Fibroblast of lung (primary cell): ENCODE results near the gene FAM13A. TPM values are rescaled to one million over a fixed set of nuclear protein-coding genes. Genes with fewer than 3 reads are reported as not detected.
"Not testable (repeated sequence)": the region's sequence is repeated elsewhere in the genome, so short reads cannot be mapped to it uniquely, and the experiment has no call there.

Experiments
- DNase-seq, 2 donors: peaks; one replicate each; pipeline versions ENCODE4 v3.0.0 to v3.0.0-alpha.2; 2010; ENCODE audit warnings: low read depth in 2 of 2
- H2AFZ ChIP-seq: 2 replicates; pipeline ENCODE4 v1.5.1; 2012; ENCODE audit warnings: low read length, control low read depth, inconsistent platforms
- H3K27ac ChIP-seq: 2 replicates; pipeline ENCODE4 v1.5.1; 2011; ENCODE audit warnings: low read length, control low read depth; ENCODE audit not compliant: insufficient read depth
- H3K27me3 ChIP-seq: 2 replicates; pipeline ENCODE4 v1.5.1; 2011; ENCODE audit warnings: mild to moderate bottlenecking, low read length; ENCODE audit not compliant: control insufficient read depth, insufficient read depth
- H3K36me3 ChIP-seq: 2 replicates; pipeline ENCODE4 v1.5.1; 2011; ENCODE audit warnings: low read length; ENCODE audit not compliant: control insufficient read depth, insufficient read depth
- H3K4me1 ChIP-seq: 2 replicates; pipeline ENCODE4 v1.5.1; 2011; ENCODE audit warnings: low read length; ENCODE audit not compliant: control insufficient read depth, insufficient read depth; ENCODE audit errors: extremely low read depth
- H3K4me2 ChIP-seq: 2 replicates; pipeline ENCODE4 v1.5.1; 2011; ENCODE audit warnings: low read length, control low read depth; ENCODE audit not compliant: insufficient read depth; ENCODE audit errors: extremely low read depth
- H3K4me3 ChIP-seq, 4 experiments: fragments of 200-600 bp in 1 of 4; sonication (generic) in 1 of 4; replicated peaks in 1 of 4; 2 replicates each; pipeline ENCODE4 v1.5.1; 2011 to 2016; ENCODE audit warnings: low read length in 4 of 4, low read depth in 3 of 4, mild to moderate bottlenecking in 3 of 4, control low read depth in 2 of 4, inconsistent platforms in 1 of 4, mixed read lengths in 1 of 4; ENCODE audit not compliant: insufficient read depth in 1 of 4; ENCODE audit errors: control extremely low read depth in 1 of 4
- H3K79me2 ChIP-seq: 2 replicates; pipeline ENCODE4 v1.5.1; 2012; ENCODE audit warnings: mild to moderate bottlenecking, low read length, inconsistent platforms; ENCODE audit not compliant: control insufficient read depth, insufficient read depth
- H3K9ac ChIP-seq: 2 replicates; pipeline ENCODE4 v1.5.1; 2011; ENCODE audit warnings: mild to moderate bottlenecking, low read length, control low read depth; ENCODE audit not compliant: insufficient read depth
- H3K9me3 ChIP-seq: 2 replicates; pipeline ENCODE4 v1.5.1; 2012; ENCODE audit warnings: low read depth, low read length; ENCODE audit not compliant: control insufficient read depth, insufficient read depth
- H4K20me1 ChIP-seq: 2 replicates; pipeline ENCODE4 v1.5.1; 2011; ENCODE audit warnings: low read length; ENCODE audit not compliant: control insufficient read depth, insufficient read depth; ENCODE audit errors: extremely low read depth
- CTCF ChIP-seq, 2 donors: IDR thresholded peaks in 1 of 2; conservative IDR thresholded peaks in 1 of 2; 1 replicate in 1 of 2; 2 replicates in 1 of 2; pipeline ENCODE4 v1.5.1; 2011 to 2012; ENCODE audit warnings: low read length in 2 of 2, control low read depth in 1 of 2, inconsistent platforms in 1 of 2, low read depth in 1 of 2, mild to moderate bottlenecking in 1 of 2
- EZH2 ChIP-seq: IDR thresholded peaks from 2 replicates; pipeline ENCODE4 v1.5.1; 2012; ENCODE audit warnings: low read length, control low read depth, mild to moderate bottlenecking; ENCODE audit errors: missing control alignments
- polyA plus RNA-seq, 2 donors: library from polyadenylated mRNA; depleted of rRNA in 1 of 2; stranded (reverse) in 1 of 2; unstranded in 1 of 2; fragments of >200 nt; gene quantifications; 2 replicates each; pipeline ENCODE4 v1.2.1, GENCODE V29; 2011 to 2012; ENCODE audit warnings: missing spikeins in 1 of 2
- total RNA-seq: library from RNA; depleted of rRNA; stranded (reverse); fragments of >200 nt; gene quantifications from 2 replicates; pipeline ENCODE4 v1.2.1, GENCODE V29; 2014

Gene FAM13A
- total and polyA plus RNA-seq, 2 donors (not counting 1 experiment from before 2014, with no cell fraction given): 14.3 to 23.9 TPM

- H3K4me1 ChIP-seq: no peaks in the 10 kb centered on the region
- no peaks in the 10 kb centered on the region for H3K36me3 ChIP-seq
These were observed 34.4 kb downstream of the FAM13A start for GRCh38 chr4:89022426-89023128.

GRCh38 chr4:89021684-89022083, 35.3 kb downstream of the FAM13A start:
- H3K27me3 ChIP-seq: no peaks in the 10 kb centered on the region
- H4K20me1 ChIP-seq: no peaks in the 10 kb centered on the region
- H3K4me3 ChIP-seq: no peak overlapping the region
- no peak overlapping the region for H3K9ac ChIP-seq
- no peaks in the 10 kb centered on the region for H3K79me2 ChIP-seq
- TF ChIP-seq EZH2 (no peak), CTCF (conservative IDR thresholded peaks at IDR 0.05 in 1 of 2, IDR thresholded peaks at IDR 0.05 in 1 of 2; ENCODE audit: low read depth in 1 of 2, low read length in 2 of 2) (no peak)
- H3K4me2 ChIP-seq: no peak overlapping the region
- H3K9me3 ChIP-seq: no peaks in the 10 kb centered on the region
- no peak for DNase-seq
- no peaks in the 10 kb centered on the region for H3K4me1 ChIP-seq
- no peaks in the 10 kb centered on the region for H3K36me3 ChIP-seq
- no peak overlapping the region for H3K27ac ChIP-seq
- no peak overlapping the region for H2AFZ ChIP-seq

More at GRCh38 chr4:89022426-89023128, 34.4 kb downstream of the FAM13A start:
- H3K9me3 ChIP-seq: no peaks in the 10 kb centered on the region
- no peak for TF ChIP-seq CTCF (conservative IDR thresholded peaks at IDR 0.05 in 1 of 2, IDR thresholded peaks at IDR 0.05 in 1 of 2; ENCODE audit: low read depth in 1 of 2, low read length in 2 of 2)
- TF ChIP-seq EZH2: no peak
- H3K27me3 ChIP-seq: no peaks in the 10 kb centered on the region
- H3K4me2 ChIP-seq: no peak overlapping the region
- H3K9ac ChIP-seq: no peak overlapping the region
- no peak overlapping the region for H3K27ac ChIP-seq
- no peak overlapping the region for H2AFZ ChIP-seq
- DNase-seq: peak in 1 of 2 donors; percentile 55
- no peaks in the 10 kb centered on the region for H4K20me1 ChIP-seq
- no peaks in the 10 kb centered on the region for H3K79me2 ChIP-seq
- H3K4me3 ChIP-seq: no peak overlapping the region

GRCh38 chr4:89021062-89021461, 35.9 kb downstream of the FAM13A start:
- Histone ChIP-seq H3K27me3 (no peaks in the 10 kb centered on the region), H3K9ac (no peak overlapping the region), H3K27ac (no peak overlapping the region), H3K4me3 (no peak overlapping the region), H4K20me1 (no peaks in the 10 kb centered on the region), H3K4me1 (no peaks in the 10 kb centered on the region), H3K4me2 (no peak overlapping the region), H3K36me3 (no peaks in the 10 kb centered on the region), H3K79me2 (no peaks in the 10 kb centered on the region), H2AFZ (no peak overlapping the region), H3K9me3 (no peaks in the 10 kb centered on the region)
- no peak for DNase-seq
- TF ChIP-seq EZH2 (no peak), CTCF (conservative IDR thresholded peaks at IDR 0.05 in 1 of 2, IDR thresholded peaks at IDR 0.05 in 1 of 2; ENCODE audit: low read depth in 1 of 2, low read length in 2 of 2) (no peak)

- H4K20me1 ChIP-seq, DNase-seq, H3K4me3 ChIP-seq, H3K4me2 ChIP-seq, H3K79me2 ChIP-seq, H3K27me3 ChIP-seq, H3K4me1 ChIP-seq, H2AFZ ChIP-seq, H3K27ac ChIP-seq, H3K9me3 ChIP-seq, H3K36me3 ChIP-seq, H3K9ac ChIP-seq: not testable (repeated sequence)
These were observed 42.1 kb downstream of the FAM13A start for GRCh38 chr4:89014897-89015296.
